ENCODE results near the gene SSRP1. TPM values are rescaled to one million over a fixed set of nuclear protein-coding genes. Genes with fewer than 3 reads are reported as not detected.

The SSRP1 gene
- total and polyA plus RNA-seq, 9 of the 15 experiments (the other 6 are each of a cell fraction or from before 2014, with no cell fraction given), result 91.1 to 416 (median 245) TPM

DNA sequence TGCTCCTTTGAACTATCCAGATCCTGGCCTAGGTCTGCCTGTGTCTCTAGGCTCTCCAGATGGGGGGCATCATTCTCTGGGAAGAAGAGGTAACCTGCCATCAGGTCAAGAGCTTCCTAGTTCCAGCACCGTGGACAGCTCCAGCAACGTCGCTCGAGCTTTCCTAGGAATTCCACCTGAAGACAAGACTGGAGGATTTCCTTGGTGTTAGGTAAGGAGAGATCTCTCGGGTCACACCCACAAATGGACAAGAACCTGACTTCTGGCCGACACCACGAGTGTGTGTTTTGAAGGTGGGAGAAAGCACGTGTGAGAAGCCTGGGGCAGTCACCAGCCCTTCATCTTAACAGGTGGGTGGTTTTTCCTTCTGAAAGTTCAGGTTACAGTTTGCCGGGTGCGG lies 44.0 kb upstream of the SSRP1 start (continued):
- TF ChIP-seq, protein P1, sequence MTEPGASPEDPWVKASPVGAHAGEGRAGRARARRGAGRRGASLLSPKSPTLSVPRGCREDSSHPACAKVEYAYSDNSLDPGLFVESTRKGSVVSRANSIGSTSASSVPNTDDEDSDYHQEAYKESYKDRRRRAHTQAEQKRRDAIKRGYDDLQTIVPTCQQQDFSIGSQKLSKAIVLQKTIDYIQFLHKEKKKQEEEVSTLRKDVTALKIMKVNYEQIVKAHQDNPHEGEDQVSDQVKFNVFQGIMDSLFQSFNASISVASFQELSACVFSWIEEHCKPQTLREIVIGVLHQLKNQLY (CRISPR knock-in tag; conservative IDR thresholded peaks at IDR 0.05), result no peak
- TF ChIP-seq RUNX1 (IDR thresholded peaks at IDR 0.05; ENCODE audit: low read depth) (no peak), ZNF212 (CRISPR knock-in tag; IDR thresholded peaks at IDR 0.05) (no peak), JUN (IDR thresholded peaks at IDR 0.05; ENCODE audit: borderline replicate concordance, low read depth, low read length) (no peak), JUN (CRISPR knock-in tag; IDR thresholded peaks at IDR 0.05; ENCODE audit: borderline replicate concordance) (no peak), ZNF143 (CRISPR knock-in tag; IDR thresholded peaks at IDR 0.05) (no peak), SUPT5H (IDR thresholded peaks at IDR 0.05) (no peak), ZNF766 (CRISPR knock-in tag; conservative IDR thresholded peaks at IDR 0.05) (peak; percentile 48; the same call in 1 of the 2 replicates), HDAC2 (IDR thresholded peaks at IDR 0.05) (peak; percentile 79), MTA2 (IDR thresholded peaks at IDR 0.05; ENCODE audit: low read depth) (no peak), BRD9 (IDR thresholded peaks at IDR 0.05; ENCODE audit: low read depth, partially characterized antibody) (no peak), ZNF263 (CRISPR knock-in tag; IDR thresholded peaks at IDR 0.05; ENCODE audit: borderline replicate concordance) (peak; percentile 53; the same call in 1 of the 2 replicates), CBX1 (IDR thresholded peaks at IDR 0.05; ENCODE audit: low read depth) (no peak), BDP1 (IDR thresholded peaks at IDR 0.05; ENCODE audit: insufficient read depth, insufficient read length) (no peak), PTTG1 (tag; IDR thresholded peaks at IDR 0.05; ENCODE audit: low read depth) (no peak), DACH1 (IDR thresholded peaks at IDR 0.05; ENCODE audit: partially characterized antibody) (no peak), KDM1A (IDR thresholded peaks at IDR 0.05) (no peak), PHF20 (IDR thresholded peaks at IDR 0.05; ENCODE audit: partially characterized antibody) (no peak), ZNF778 (CRISPR knock-in tag; IDR thresholded peaks at IDR 0.05) (no peak), EWSR1 (IDR thresholded peaks at IDR 0.05; ENCODE audit: borderline replicate concordance, low read depth, partially characterized antibody) (no peak), CHCHD3 (CRISPR knock-in tag; IDR thresholded peaks at IDR 0.05) (no peak), KDM4B (IDR thresholded peaks at IDR 0.05; ENCODE audit: borderline replicate concordance in 2 of 2, low read depth in 1 of 2) (no peak)
- TF ChIP-seq, protein P2, sequence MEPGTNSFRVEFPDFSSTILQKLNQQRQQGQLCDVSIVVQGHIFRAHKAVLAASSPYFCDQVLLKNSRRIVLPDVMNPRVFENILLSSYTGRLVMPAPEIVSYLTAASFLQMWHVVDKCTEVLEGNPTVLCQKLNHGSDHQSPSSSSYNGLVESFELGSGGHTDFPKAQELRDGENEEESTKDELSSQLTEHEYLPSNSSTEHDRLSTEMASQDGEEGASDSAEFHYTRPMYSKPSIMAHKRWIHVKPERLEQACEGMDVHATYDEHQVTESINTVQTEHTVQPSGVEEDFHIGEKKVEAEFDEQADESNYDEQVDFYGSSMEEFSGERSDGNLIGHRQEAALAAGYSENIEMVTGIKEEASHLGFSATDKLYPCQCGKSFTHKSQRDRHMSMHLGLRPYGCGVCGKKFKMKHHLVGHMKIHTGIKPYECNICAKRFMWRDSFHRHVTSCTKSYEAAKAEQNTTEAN (CRISPR knock-in tag; IDR thresholded peaks at IDR 0.05), result 0 out of 2 replicates have a peak, but pooled peaks have one; percentile 34
- TF ChIP-seq, protein P3, sequence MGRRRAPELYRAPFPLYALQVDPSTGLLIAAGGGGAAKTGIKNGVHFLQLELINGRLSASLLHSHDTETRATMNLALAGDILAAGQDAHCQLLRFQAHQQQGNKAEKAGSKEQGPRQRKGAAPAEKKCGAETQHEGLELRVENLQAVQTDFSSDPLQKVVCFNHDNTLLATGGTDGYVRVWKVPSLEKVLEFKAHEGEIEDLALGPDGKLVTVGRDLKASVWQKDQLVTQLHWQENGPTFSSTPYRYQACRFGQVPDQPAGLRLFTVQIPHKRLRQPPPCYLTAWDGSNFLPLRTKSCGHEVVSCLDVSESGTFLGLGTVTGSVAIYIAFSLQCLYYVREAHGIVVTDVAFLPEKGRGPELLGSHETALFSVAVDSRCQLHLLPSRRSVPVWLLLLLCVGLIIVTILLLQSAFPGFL (CRISPR knock-in tag; IDR thresholded peaks at IDR 0.05), result no peak
- TF ChIP-seq, protein P4, sequence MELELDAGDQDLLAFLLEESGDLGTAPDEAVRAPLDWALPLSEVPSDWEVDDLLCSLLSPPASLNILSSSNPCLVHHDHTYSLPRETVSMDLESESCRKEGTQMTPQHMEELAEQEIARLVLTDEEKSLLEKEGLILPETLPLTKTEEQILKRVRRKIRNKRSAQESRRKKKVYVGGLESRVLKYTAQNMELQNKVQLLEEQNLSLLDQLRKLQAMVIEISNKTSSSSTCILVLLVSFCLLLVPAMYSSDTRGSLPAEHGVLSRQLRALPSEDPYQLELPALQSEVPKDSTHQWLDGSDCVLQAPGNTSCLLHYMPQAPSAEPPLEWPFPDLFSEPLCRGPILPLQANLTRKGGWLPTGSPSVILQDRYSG (tag; conservative IDR thresholded peaks at IDR 0.05; ENCODE audit: low read depth), result peak; percentile 69; the same call in 1 of the 2 replicates
- TF ChIP-seq, protein P5, sequence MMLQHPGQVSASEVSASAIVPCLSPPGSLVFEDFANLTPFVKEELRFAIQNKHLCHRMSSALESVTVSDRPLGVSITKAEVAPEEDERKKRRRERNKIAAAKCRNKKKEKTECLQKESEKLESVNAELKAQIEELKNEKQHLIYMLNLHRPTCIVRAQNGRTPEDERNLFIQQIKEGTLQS (IDR thresholded peaks at IDR 0.05), result no peak
- TF ChIP-seq, protein P5 (CRISPR knock-in tag; conservative IDR thresholded peaks at IDR 0.05), result no peak

Data from K562 (cell line).